A673 (cell line): ENCODE results near the gene PTPN18. TPM values are rescaled to one million over a fixed set of nuclear protein-coding genes. Genes with fewer than 3 reads are reported as not detected.

ENCODE experiments used
- BruUV-seq: library from RNA; stranded (reverse); fragments of 400-500 nt; replicated peaks from 2 replicates; lab custom pipeline; 2021; lab: Mats Ljungman, UMichigan
- CTCF ChIA-PET: fragments of 300-600 bp; sonication (Branson Sonifier 250); formaldehyde crosslinking; loops from one replicate; lab custom pipeline; 2022; ENCODE audit warnings: antibody characterized with exemption; lab: Charles Lee
- POLR2A ChIA-PET: fragments of 300-600 bp; sonication (Branson Sonifier 250); formaldehyde crosslinking; loops from one replicate; lab custom pipeline; 2022; ENCODE audit warnings: antibody characterized with exemption; ENCODE audit not compliant: low non-redundant PET; lab: Charles Lee
- DNase-seq: peaks from one replicate; pipeline ENCODE4 v3.0.0-alpha.2; 2015; ENCODE audit warnings: low spot score
- H3K27ac ChIP-seq: fragments of 200-600 bp; sonication (generic); 2 replicates; pipeline ENCODE4 v1.5.1; 2016; ENCODE audit warnings: mixed run types, low read depth, mild to moderate bottlenecking, mixed read lengths, antibody characterized with exemption, low read length; ENCODE audit not compliant: poor library complexity, severe bottlenecking
- H3K27me3 ChIP-seq: fragments of 200-600 bp; sonication (generic); replicated peaks from 2 replicates; pipeline ENCODE4 v1.6.1; 2017; ENCODE audit warnings: mixed run types, low read depth, mild to moderate bottlenecking, mixed read lengths, antibody characterized with exemption, low read length; ENCODE audit not compliant: insufficient read depth, poor library complexity
- H3K36me3 ChIP-seq: fragments of 200-600 bp; sonication (generic); 2 replicates; pipeline ENCODE4 v1.6.1; 2016; ENCODE audit warnings: mixed run types, mild to moderate bottlenecking, mixed read lengths, antibody characterized with exemption, low read length; ENCODE audit not compliant: insufficient read depth, poor library complexity, severe bottlenecking
- H3K4me1 ChIP-seq: fragments of 200-600 bp; sonication (generic); 2 replicates; pipeline ENCODE4 v1.6.1; 2017; ENCODE audit warnings: mixed run types, mild to moderate bottlenecking, mixed read lengths, antibody characterized with exemption, low read length; ENCODE audit not compliant: insufficient read depth, poor library complexity, severe bottlenecking
- H3K4me3 ChIP-seq: fragments of 200-600 bp; sonication (generic); 2 replicates; pipeline ENCODE4 v1.5.1; 2016; ENCODE audit warnings: low read depth, mixed run types, mild to moderate bottlenecking, mixed read lengths, low read length; ENCODE audit not compliant: poor library complexity, severe bottlenecking
- H3K9me3 ChIP-seq: fragments of 200-600 bp; sonication (generic); 2 replicates; pipeline ENCODE4 v1.6.1; 2016; ENCODE audit warnings: mixed run types, low read depth, mild to moderate bottlenecking, mixed read lengths, antibody characterized with exemption, low read length; ENCODE audit not compliant: poor library complexity, severe bottlenecking
- CTCF ChIP-seq: fragments of 300-800, 200-600 bp; sonication (generic); conservative IDR thresholded peaks from 2 replicates; pipeline ENCODE4 v1.5.1; 2017; ENCODE audit warnings: low read depth, mild to moderate bottlenecking, antibody characterized with exemption, low read length, moderate library complexity, mixed read lengths
- EZH2 ChIP-seq: fragments of 200-600 bp; sonication (generic); IDR thresholded peaks from 2 replicates; pipeline ENCODE4 v1.6.1; 2017; ENCODE audit warnings: borderline replicate concordance, low read depth, mild to moderate bottlenecking, mixed read lengths, antibody characterized with exemption, low read length; ENCODE audit not compliant: poor library complexity, severe bottlenecking
- intact Hi-C: fragments of 100-400 bp; cut with micrococcal nuclease; formaldehyde crosslinking; loops from one replicate; pipeline ENCODE4 v1.10.0; 2022; ENCODE audit not compliant: unreplicated experiment
- total RNA-seq: library from RNA; stranded (reverse); gene quantifications from 2 replicates; pipeline ENCODE4 v1.2.3, GENCODE V29; 2021

PTPN18 gene
- total RNA-seq, 1 experiment from 2014 or later = 3.2 TPM

GRCh38 chr2:130363479-130363878 lies 7.6 kb downstream of the PTPN18 start:
- no TSS peak for BruUV-seq
- ChIA-PET CTCF (no interaction called here), POLR2A (no interaction called here)
- no peaks in the 10 kb centered on the region for H3K36me3 ChIP-seq
- H3K27ac ChIP-seq = no peak overlapping the region
- H3K4me1 ChIP-seq = no peaks in the 10 kb centered on the region
- H3K27me3 ChIP-seq = no peaks in the 10 kb centered on the region
- no peaks in the 10 kb centered on the region for H3K9me3 ChIP-seq
- DNase-seq = no peak
- intact Hi-C loops = no loop called here
- TF ChIP-seq CTCF (no peak), EZH2 (no peak)
- H3K4me3 ChIP-seq = no peak overlapping the region

- POLR2A ChIA-PET = no interaction called here
- Histone ChIP-seq H3K4me1 (no peaks in the 10 kb centered on the region), H3K27me3 (no peaks in the 10 kb centered on the region), H3K27ac (no peak overlapping the region), H3K4me3 (no peak overlapping the region), H3K36me3 (no peaks in the 10 kb centered on the region), H3K9me3 (no peaks in the 10 kb centered on the region)
- intact Hi-C loops = no loop called here
- CTCF ChIA-PET = no interaction called here
- TF ChIP-seq CTCF = no peak
- TF ChIP-seq EZH2 = no peak
- DNase-seq = no peak
- no TSS peak for BruUV-seq
These were observed 9.2 kb downstream of the PTPN18 start for GRCh38 chr2:130365075-130365474.

- ChIA-PET CTCF (interaction anchor here (0.6 kb wide), 1 partner anchor 12 kb away, joined by 3 read pairs; no protein-coding TSS in a partner anchor), POLR2A (no interaction called here)
- no peak overlapping the region for H3K27ac ChIP-seq
- TF ChIP-seq EZH2 (no peak), CTCF (no peak)
- intact Hi-C loops = no loop called here
- H3K36me3 ChIP-seq = no peaks in the 10 kb centered on the region
- no peak for DNase-seq
- BruUV-seq = no TSS peak
- no peaks in the 10 kb centered on the region for H3K27me3 ChIP-seq
- no peaks in the 10 kb centered on the region for H3K4me1 ChIP-seq
- no peaks in the 10 kb centered on the region for H3K9me3 ChIP-seq
- H3K4me3 ChIP-seq = no peak overlapping the region
These were observed 10.1 kb downstream of the PTPN18 start for GRCh38 chr2:130365963-130366362.
